Spleen (tissue), 11 donors: ENCODE results near the gene MANSC1. TPM values are rescaled to one million over a fixed set of nuclear protein-coding genes. Genes with fewer than 3 reads are reported as not detected.
A peak's percentile ranks its signal among the peaks of the same experiment; 100 is the strongest.

Experiments used
- DNase-seq: peaks from one replicate; pipeline ENCODE4 v3.0.0-alpha.2; 2020
- H3K27ac ChIP-seq, 8 donors: fragments of 200-600 bp; sonication (generic) in 7 of 8; 1 replicate in 4 of 8; 2 replicates in 4 of 8; pipeline versions ENCODE4 v1.5.0 to v1.8.0; 2016 to 2021; ENCODE audit warnings: inconsistent platforms in 4 of 8, mild to moderate bottlenecking in 4 of 8, moderate library complexity in 1 of 8
- H3K27me3 ChIP-seq, 7 donors: fragments of 200-600 bp; sonication (generic) in 6 of 7; replicated peaks in 1 of 7; 1 replicate in 4 of 7; 2 replicates in 3 of 7; pipeline versions ENCODE4 v1.5.0 to v1.8.0; 2016 to 2021; ENCODE audit warnings: inconsistent platforms in 3 of 7, mild to moderate bottlenecking in 1 of 7
- H3K36me3 ChIP-seq, 6 donors: fragments of 200-600 bp; sonication (generic) in 5 of 6; 1 replicate in 4 of 6; 2 replicates in 2 of 6; pipeline versions ENCODE4 v1.5.0 to v1.8.0; 2016 to 2021; ENCODE audit warnings: inconsistent platforms in 2 of 6
- H3K4me1 ChIP-seq, 6 donors: fragments of 200-600 bp; sonication (generic) in 5 of 6; 1 replicate in 3 of 6; 2 replicates in 3 of 6; pipeline versions ENCODE4 v1.5.0 to v1.8.0; 2016 to 2021; ENCODE audit warnings: inconsistent platforms in 3 of 6
- H3K4me3 ChIP-seq, 8 donors: fragments of 200-600 bp; sonication (generic) in 7 of 8; 1 replicate in 4 of 8; 2 replicates in 4 of 8; pipeline versions ENCODE4 v1.5.0 to v1.8.0; 2016 to 2021; ENCODE audit warnings: inconsistent platforms in 4 of 8, mild to moderate bottlenecking in 4 of 8, moderate library complexity in 2 of 8
- H3K9me3 ChIP-seq, 8 donors: fragments of 200-600 bp; sonication (generic) in 7 of 8; 1 replicate in 4 of 8; 2 replicates in 4 of 8; pipeline versions ENCODE4 v1.5.0 to v1.8.0; 2016 to 2021; ENCODE audit warnings: inconsistent platforms in 4 of 8
- POLR2A ChIP-seq, 3 donors: fragments of 450-650 bp; IDR thresholded peaks; one replicate each; pipeline ENCODE4 v1.5.1; 2017; ENCODE audit warnings: antibody characterized with exemption in 3 of 3, mild to moderate bottlenecking in 1 of 3
- POLR2AphosphoS5 ChIP-seq, 3 donors: sonication (generic); formaldehyde crosslinking; IDR thresholded peaks; one replicate each; pipeline ENCODE4 v1.5.1; 2017; ENCODE audit warnings: antibody characterized with exemption in 3 of 3
- WGBS, 5 donors: extraction: QIAGEN DNeasy Blood & Tissue Kit in 3 of 5; methylation state at CpG; one replicate each; pipeline versions ENCODE4 v1.1.5 to v1.1.7; 2013 to 2018; 5-methylcytosine and 5-hydroxymethylcytosine counted together
- intact Hi-C: fragments of 100-400 bp; cut with DNase I; formaldehyde crosslinking; loops from one replicate; pipeline ENCODE4 v1.15.0; 2023; ENCODE audit warnings: low total_unique reads
- polyA plus RNA-seq, 3 donors: library from polyadenylated mRNA; stranded (reverse); fragments of 200-250 nt; gene quantifications; one replicate each; pipeline ENCODE4 v1.2.1, GENCODE V29; 2013
- total RNA-seq, 7 donors: library from RNA; depleted of rRNA in 3 of 7; stranded (reverse); fragments of >200 nt in 3 of 7; fragmentation: NEBNext Ultra II Directional in 4 of 7; extraction: Animal tissue kit (Norgen Biotek cat#: 25700) in 4 of 7; gene quantifications; one replicate each; pipeline versions ENCODE4 v1.1.0 to v1.2.1, GENCODE V29; 2016 to 2021
- TF ChIP-seq, protein P1 (sequence below), 11 experiments: fragments of 200-600 bp in 7 of 11; fragments of 450-650 bp in 4 of 11; sonication (generic) in 4 of 11; IDR thresholded peaks in 8 of 11; conservative IDR thresholded peaks in 3 of 11; 1 replicate in 7 of 11; 2 replicates in 4 of 11; pipeline versions ENCODE4 v1.4.0 to v1.8.0; 2016 to 2021; ENCODE audit warnings: antibody characterized with exemption in 11 of 11, inconsistent platforms in 4 of 11, mild to moderate bottlenecking in 1 of 11
- donor health status: healthy with polysubstance abuse.
- donor health status: DM: no; HTN: no; CAD: no; lungs with moderate emphysema.
- donor health status: DM: no; HTN: no; CAD: no.
- donor health status: Bipolar disorder and iron deficiency.
- donor health status: healthy.
- donor health status: DM: no; HTN: no; CAD: no.
- donor health status: DM: yes; HTN: yes; CAD: no.

The MANSC1 gene
- total and polyA plus RNA-seq, 10 donors = 1.8 to 25.7 (median 15.4) TPM

DNA sequence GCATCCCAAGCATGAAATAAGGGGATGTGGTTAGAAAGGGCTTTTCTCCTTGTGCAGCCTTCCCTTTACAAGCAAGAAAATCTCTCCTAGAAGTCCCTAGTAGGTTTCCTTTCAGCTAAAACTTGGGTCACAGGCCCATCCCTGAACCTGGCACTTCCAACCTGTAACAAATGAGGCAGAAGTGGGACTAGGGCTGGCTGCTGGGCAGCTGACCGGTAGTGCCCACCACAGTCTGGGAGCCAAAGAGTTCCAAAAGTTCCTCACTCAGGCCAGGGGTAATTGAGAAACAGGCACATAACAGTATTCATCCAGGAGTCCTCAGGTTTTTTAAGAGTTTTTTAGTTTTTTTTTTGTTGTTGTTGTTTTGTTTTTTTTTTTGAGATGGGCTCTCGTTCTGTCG, 23.8 kb downstream of the MANSC1 start:
- TF ChIP-seq POLR2A (IDR thresholded peaks at IDR 0.05) (no peak), POLR2AphosphoS5 (IDR thresholded peaks at IDR 0.05) (no peak)
- TF ChIP-seq, protein P1, sequence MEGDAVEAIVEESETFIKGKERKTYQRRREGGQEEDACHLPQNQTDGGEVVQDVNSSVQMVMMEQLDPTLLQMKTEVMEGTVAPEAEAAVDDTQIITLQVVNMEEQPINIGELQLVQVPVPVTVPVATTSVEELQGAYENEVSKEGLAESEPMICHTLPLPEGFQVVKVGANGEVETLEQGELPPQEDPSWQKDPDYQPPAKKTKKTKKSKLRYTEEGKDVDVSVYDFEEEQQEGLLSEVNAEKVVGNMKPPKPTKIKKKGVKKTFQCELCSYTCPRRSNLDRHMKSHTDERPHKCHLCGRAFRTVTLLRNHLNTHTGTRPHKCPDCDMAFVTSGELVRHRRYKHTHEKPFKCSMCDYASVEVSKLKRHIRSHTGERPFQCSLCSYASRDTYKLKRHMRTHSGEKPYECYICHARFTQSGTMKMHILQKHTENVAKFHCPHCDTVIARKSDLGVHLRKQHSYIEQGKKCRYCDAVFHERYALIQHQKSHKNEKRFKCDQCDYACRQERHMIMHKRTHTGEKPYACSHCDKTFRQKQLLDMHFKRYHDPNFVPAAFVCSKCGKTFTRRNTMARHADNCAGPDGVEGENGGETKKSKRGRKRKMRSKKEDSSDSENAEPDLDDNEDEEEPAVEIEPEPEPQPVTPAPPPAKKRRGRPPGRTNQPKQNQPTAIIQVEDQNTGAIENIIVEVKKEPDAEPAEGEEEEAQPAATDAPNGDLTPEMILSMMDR (IDR thresholded peaks at IDR 0.05 in 8 of 11, conservative IDR thresholded peaks at IDR 0.05 in 3 of 11) = no peak
- Histone ChIP-seq H3K36me3 (peaks cover 0 to 22% (median 0%) of the 10 kb centered on the region in 6 donors), H3K9me3 (no peaks in the 10 kb centered on the region), H3K4me1 (peaks cover 3 to 16% (median 10%) of the 10 kb centered on the region in 6 donors), H3K27me3 (no peaks in the 10 kb centered on the region), H3K27ac (no peak overlapping the region), H3K4me3 (no peak overlapping the region)
- peak; percentile 22 for DNase-seq
- WGBS, 5 donors = 92 to 99% (median 95%) methylated on average over 3 of the region's 3 CpGs
- intact Hi-C loops = loop anchor here (10.0 kb wide), 2 partner anchors 241 to 741 kb away; no protein-coding TSS in a partner anchor

DNA sequence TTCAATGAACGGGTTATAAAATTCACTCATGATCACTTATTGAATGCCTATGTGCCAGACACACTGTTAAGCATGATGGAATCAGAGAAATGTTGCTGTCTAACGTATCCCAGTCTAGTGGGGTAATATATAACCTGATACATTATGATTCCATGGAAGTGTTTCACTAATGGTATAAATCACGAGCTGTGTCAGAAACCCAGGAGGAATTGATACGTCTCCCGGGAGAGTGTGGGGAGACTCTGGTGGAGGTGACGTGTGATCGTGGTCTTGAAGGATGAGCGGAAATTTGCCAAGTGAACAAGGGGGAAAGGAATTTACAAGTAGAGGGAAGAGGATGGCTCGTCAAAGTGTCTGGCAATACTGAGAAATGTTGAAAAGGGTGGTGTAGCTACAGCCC, 26.5 kb downstream of the MANSC1 start:
- Histone ChIP-seq H3K4me3 (no peak overlapping the region), H3K36me3 (no peaks in the 10 kb centered on the region), H3K27me3 (no peaks in the 10 kb centered on the region), H3K27ac (no peak overlapping the region), H3K4me1 (peaks cover 3 to 16% (median 10%) of the 10 kb centered on the region in 6 donors), H3K9me3 (no peaks in the 10 kb centered on the region)
- 88 to 94% (median 92%) methylated on average over 9 of the region's 9 CpGs for WGBS, 5 donors
- peak; percentile 2 for DNase-seq
- TF ChIP-seq POLR2A (IDR thresholded peaks at IDR 0.05) (no peak), POLR2AphosphoS5 (IDR thresholded peaks at IDR 0.05) (no peak)
- TF ChIP-seq, protein P1 (IDR thresholded peaks at IDR 0.05 in 8 of 11, conservative IDR thresholded peaks at IDR 0.05 in 3 of 11) = no peak
- intact Hi-C loops = loop anchor here (10.0 kb wide), 2 partner anchors 239 to 739 kb away; no protein-coding TSS in a partner anchor

DNA sequence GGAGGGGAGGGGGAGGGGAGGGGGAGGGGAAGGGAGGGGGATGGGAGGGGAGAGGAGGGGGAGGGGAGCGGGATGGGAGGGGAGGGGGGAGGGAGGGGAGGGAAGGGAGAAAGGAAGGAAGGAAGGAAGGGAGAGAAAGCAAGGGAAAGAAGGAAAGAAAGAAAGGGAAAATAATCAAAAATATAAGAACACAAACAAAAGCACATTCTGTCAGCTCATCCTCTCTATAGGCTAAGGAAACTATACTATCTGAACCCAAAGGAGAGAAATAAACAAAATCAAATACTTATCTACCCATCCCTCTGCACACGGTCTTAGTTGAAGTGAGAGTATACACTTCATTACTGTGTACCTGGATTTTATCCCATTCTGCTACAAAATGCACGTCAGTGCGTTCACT, 26.9 kb downstream of the MANSC1 start:
- intact Hi-C loops = loop anchor here (10.0 kb wide), 2 partner anchors 238 to 738 kb away; no protein-coding TSS in a partner anchor
- H3K36me3 ChIP-seq = no peaks in the 10 kb centered on the region
- no peak for DNase-seq
- TF ChIP-seq, protein P1 (IDR thresholded peaks at IDR 0.05 in 8 of 11, conservative IDR thresholded peaks at IDR 0.05 in 3 of 11) = no peak
- no peak for TF ChIP-seq POLR2A (IDR thresholded peaks at IDR 0.05)
- no peak for TF ChIP-seq POLR2AphosphoS5 (IDR thresholded peaks at IDR 0.05)
- H3K27me3 ChIP-seq = no peaks in the 10 kb centered on the region
- H3K9me3 ChIP-seq = no peaks in the 10 kb centered on the region
- no peak overlapping the region for H3K27ac ChIP-seq
- peaks cover 3 to 14% (median 10%) of the 10 kb centered on the region in 6 donors for H3K4me1 ChIP-seq
- no peak overlapping the region for H3K4me3 ChIP-seq
- 66 to 89% (median 82%) methylated on average over 3 to 4 of the region's 4 CpGs for WGBS, 5 donors

- intact Hi-C loops = loop anchor here (10.0 kb wide), 2 partner anchors 235 to 735 kb away; no protein-coding TSS in a partner anchor
- Histone ChIP-seq H3K36me3 (no peaks in the 10 kb centered on the region), H3K4me1 (no peaks in the 10 kb centered on the region), H3K4me3 (no peak overlapping the region), H3K9me3 (no peaks in the 10 kb centered on the region), H3K27ac (no peak overlapping the region), H3K27me3 (no peaks in the 10 kb centered on the region)
- 78 to 89% (median 87%) methylated on average over 9 of the region's 9 CpGs for WGBS, 5 donors
- TF ChIP-seq POLR2A (IDR thresholded peaks at IDR 0.05) (no peak), POLR2AphosphoS5 (IDR thresholded peaks at IDR 0.05) (no peak)
- DNase-seq = peak; percentile 34
Observed at GRCh38 chr12:12319451-12320183, 30.4 kb downstream of the MANSC1 start.
